SK-N-SH treated with all-trans-retinoic acid at 6 μM for 48 hours (cell line): ENCODE measurements around the gene GPBP1.
"Not testable (repeated sequence)": the region's sequence is repeated elsewhere in the genome, so short reads cannot be mapped to it uniquely, and the experiment has no call there.

Source experiments
- ATAC-seq: fragments of 200-7000 bp; cut with Tn5 transposase; 3 replicates; pipeline ENCODE4 v1.9.1; 2020; ENCODE audit warnings: mild to moderate bottlenecking, moderate library complexity
- ARNTL ChIP-seq: fragments of 450-650 bp; formaldehyde crosslinking; IDR thresholded peaks from 2 replicates; pipeline ENCODE4 v1.5.0; 2020; ENCODE audit warnings: low read depth, mild to moderate bottlenecking, moderate library complexity, borderline replicate concordance
- BACH2 ChIP-seq: fragments of 250-450 bp; sonication (Bioruptor Pico); IDR thresholded peaks from 2 replicates; pipeline ENCODE4 v1.9.0; 2021; ENCODE audit warnings: mild to moderate bottlenecking, borderline replicate concordance
- CSDC2 ChIP-seq: fragments of 250-450 bp; sonication (Bioruptor Pico); IDR thresholded peaks from 2 replicates; pipeline ENCODE4 v1.5.0; 2020; ENCODE audit warnings: mild to moderate bottlenecking, moderate library complexity
- CSRNP3 ChIP-seq: fragments of 250-450 bp; sonication (Bioruptor Pico); IDR thresholded peaks from 2 replicates; pipeline ENCODE4 v1.5.1; 2021; ENCODE audit warnings: mild to moderate bottlenecking, moderate library complexity
- GLIS3 ChIP-seq: fragments of 250-450 bp; sonication (Bioruptor Pico); IDR thresholded peaks from 2 replicates; pipeline ENCODE4 v1.5.0; 2020; ENCODE audit warnings: mild to moderate bottlenecking, moderate library complexity
- ISL1 ChIP-seq: fragments of 250-450 bp; sonication (Bioruptor Pico); IDR thresholded peaks from 2 replicates; pipeline ENCODE4 v2.1.2; 2022; ENCODE audit warnings: mild to moderate bottlenecking, moderate library complexity
- PATZ1 ChIP-seq: fragments of 250-450 bp; sonication (Bioruptor Pico); IDR thresholded peaks from 2 replicates; pipeline ENCODE4 v1.8.0; 2020; ENCODE audit warnings: mild to moderate bottlenecking, moderate library complexity, borderline replicate concordance
- POU6F1 ChIP-seq: fragments of 250-450 bp; sonication (Bioruptor Pico); IDR thresholded peaks from 2 replicates; pipeline ENCODE4 v1.8.0; 2021; ENCODE audit warnings: low read depth, mild to moderate bottlenecking, moderate library complexity, borderline replicate concordance
- PPARA ChIP-seq: fragments of 250-450 bp; sonication (Bioruptor Pico); IDR thresholded peaks from 2 replicates; pipeline ENCODE4 v1.5.0; 2020; ENCODE audit warnings: mild to moderate bottlenecking, borderline replicate concordance
- RARB ChIP-seq: fragments of 250-450 bp; sonication (Bioruptor Pico); IDR thresholded peaks from 2 replicates; pipeline ENCODE4 v1.8.0; 2021; ENCODE audit warnings: mild to moderate bottlenecking, moderate library complexity
- TCF4 ChIP-seq: fragments of 250-450 bp; sonication (Bioruptor Pico); IDR thresholded peaks from 2 replicates; pipeline ENCODE4 v1.8.0; 2021; ENCODE audit warnings: mild to moderate bottlenecking, moderate library complexity, borderline replicate concordance
- TOX ChIP-seq: fragments of 250-450 bp; sonication (Bioruptor Pico); IDR thresholded peaks from 2 replicates; pipeline ENCODE4 v1.8.0; 2021; ENCODE audit warnings: mild to moderate bottlenecking, moderate library complexity, borderline replicate concordance
- TSHZ2 ChIP-seq: fragments of 250-450 bp; sonication (Bioruptor Pico); IDR thresholded peaks from 2 replicates; pipeline ENCODE4 v1.5.0; 2020; ENCODE audit warnings: mild to moderate bottlenecking, moderate library complexity
- ZC3H10 ChIP-seq: fragments of 250-450 bp; sonication (Bioruptor Pico); IDR thresholded peaks from 2 replicates; pipeline ENCODE4 v1.5.1; 2021; ENCODE audit warnings: mild to moderate bottlenecking, moderate library complexity
- ZNF565 ChIP-seq: fragments of 450-650 bp; formaldehyde crosslinking; conservative IDR thresholded peaks from 2 replicates; pipeline ENCODE4 v1.5.0; 2020; ENCODE audit warnings: low read depth, mild to moderate bottlenecking, moderate library complexity
- ZNF8 ChIP-seq: fragments of 450-650 bp; formaldehyde crosslinking; IDR thresholded peaks from 2 replicates; pipeline ENCODE4 v1.5.0; 2020; ENCODE audit warnings: mild to moderate bottlenecking, moderate library complexity

GPBP1 gene

GRCh38 chr5:57190593-57190992 lies 16.7 kb downstream of the GPBP1 start:
- ATAC-seq = no peak
- TF ChIP-seq TCF4 (CRISPR knock-in tag) = no peak

GRCh38 chr5:57191163-57191562 lies 17.3 kb downstream of the GPBP1 start:
- TF ChIP-seq ZNF8 (CRISPR knock-in tag) = no peak
- no peak for TF ChIP-seq TSHZ2
- no peak for TF ChIP-seq ZC3H10 (CRISPR knock-in tag)
- no peak for TF ChIP-seq TCF4 (CRISPR knock-in tag)
- no peak for TF ChIP-seq GLIS3 (CRISPR knock-in tag)
- TF ChIP-seq BACH2 = no peak
- TF ChIP-seq ZNF565 (CRISPR knock-in tag) = no peak
- no peak for TF ChIP-seq CSDC2 (CRISPR knock-in tag)
- TF ChIP-seq RARB (CRISPR knock-in tag) = no peak
- TF ChIP-seq CSRNP3 = no peak
- no peak for ATAC-seq

GRCh38 chr5:57191986-57192385 lies 18.1 kb downstream of the GPBP1 start:
- TF ChIP-seq BACH2 = no peak
- TF ChIP-seq ISL1 = no peak
- TF ChIP-seq TSHZ2 = no peak
- no peak for TF ChIP-seq TOX
- TF ChIP-seq PATZ1 (CRISPR knock-in tag) = no peak
- no peak for TF ChIP-seq PPARA (CRISPR knock-in tag)
- no peak for TF ChIP-seq ZNF8 (CRISPR knock-in tag)
- TF ChIP-seq ZC3H10 (CRISPR knock-in tag) = no peak
- no peak for TF ChIP-seq RARB (CRISPR knock-in tag)
- no peak for TF ChIP-seq ARNTL (CRISPR knock-in tag)
- no peak for TF ChIP-seq POU6F1 (CRISPR knock-in tag)
- TF ChIP-seq, all 23 proteins: peak for 0
- no peak for ATAC-seq

- ATAC-seq = not testable (repeated sequence)
Observed at GRCh38 chr5:57192832-57193231, 19.0 kb downstream of the GPBP1 start.
